ENCODE data around the gene LYZ.

The LYZ gene

DNA sequence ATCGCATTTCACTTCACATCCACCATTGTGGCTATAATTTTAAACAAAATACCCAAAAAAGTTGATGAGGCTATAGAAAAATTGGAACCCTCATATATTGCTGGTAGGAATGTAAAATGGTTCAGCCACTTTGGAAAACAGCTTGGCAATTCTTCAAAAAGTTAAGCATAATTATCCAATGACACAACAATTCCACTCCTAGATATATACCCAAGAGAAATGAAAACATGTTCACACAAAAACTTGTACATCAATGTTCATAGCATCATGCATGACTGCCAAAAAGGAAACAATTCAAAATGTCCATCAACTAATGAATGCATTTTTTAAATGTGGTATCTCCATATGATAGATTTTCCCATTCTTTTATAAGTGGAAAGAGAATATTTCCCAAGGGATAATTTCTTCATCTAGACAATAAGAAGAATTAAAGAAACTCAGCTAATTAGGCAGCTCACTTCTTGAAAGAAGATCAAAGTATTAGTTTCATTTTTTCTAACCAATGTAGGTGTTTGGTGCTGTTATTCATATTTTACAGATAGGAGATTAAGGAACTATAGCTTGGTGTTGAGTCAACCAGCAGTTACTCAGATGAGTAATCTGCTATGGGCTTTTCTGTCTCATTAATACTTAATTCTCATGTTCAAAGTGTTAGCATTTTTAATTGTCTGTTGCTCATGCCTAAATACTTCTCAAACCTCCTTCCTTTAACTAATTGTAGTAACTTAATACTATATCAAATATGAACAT, 44.2 kb downstream of the LYZ start:
- peak; percentile 1 for DNase-seq

DNA sequence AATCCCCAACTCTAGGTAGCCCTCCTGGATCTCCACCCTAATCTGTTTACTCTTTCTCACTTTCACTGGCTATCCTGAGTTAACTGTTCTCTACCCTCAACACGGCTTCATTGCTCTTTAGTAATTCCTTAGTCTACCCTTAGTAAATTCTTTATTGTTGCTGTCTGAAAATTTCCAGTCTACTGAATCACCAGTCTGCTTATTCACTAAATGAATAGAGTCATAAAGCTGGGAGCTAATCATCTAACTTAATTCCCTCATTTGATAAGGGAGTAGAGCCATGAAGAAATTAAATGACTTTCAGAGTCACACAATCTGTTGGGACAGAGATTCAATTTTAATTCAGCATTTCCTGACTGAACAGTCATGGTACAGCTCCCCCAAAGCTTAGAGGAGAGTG, 47.9 kb downstream of the LYZ start:
- no peak for DNase-seq

GRCh38 chr12:69396963-69397362, 48.8 kb downstream of the LYZ start:
- DNase-seq = no peak

- DNase-seq = no peak
Observed at GRCh38 chr12:69397978-69398377, 49.8 kb downstream of the LYZ start.

DNA sequence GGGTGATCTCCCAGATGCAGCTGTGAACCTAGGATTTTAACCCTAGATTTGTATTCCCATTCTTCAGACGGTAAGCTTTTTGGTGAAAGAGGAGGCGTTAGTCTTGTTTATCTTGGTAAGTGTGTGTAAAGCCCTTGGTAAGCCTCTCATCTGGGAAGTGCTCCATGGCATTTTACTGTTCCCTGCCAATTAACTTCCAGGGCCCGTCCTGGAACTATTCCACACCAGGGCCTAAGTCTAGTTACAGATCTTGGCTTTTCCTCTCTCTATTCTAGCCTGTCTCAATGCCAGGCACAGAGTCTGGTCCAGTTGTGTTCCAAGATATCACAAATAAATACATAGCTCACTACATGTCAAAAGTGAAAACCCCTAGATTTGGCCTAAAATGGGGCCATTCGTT, 53.8 kb downstream of the LYZ start:
- peak; percentile 2 for DNase-seq

All from NCI-H446 treated with DMSO at 0.1 percent for 48 hours (cell line).